Mesendoderm (in vitro differentiated cells): Measurements from ENCODE around the gene IFNLR1.

ENCODE experiments used
- DNase-seq: peaks from one replicate; pipeline ENCODE4 v3.0.0; 2013
- H2AK5ac ChIP-seq: 2 replicates; pipeline ENCODE4 v1.6.1; 2013; ENCODE audit warnings: low read length, inconsistent platforms
- H2BK120ac ChIP-seq: 2 replicates; pipeline ENCODE4 v1.6.1; 2013; ENCODE audit warnings: low read depth, mild to moderate bottlenecking, low read length, moderate library complexity, mixed read lengths
- H2BK15ac ChIP-seq: replicated peaks from 2 replicates; pipeline ENCODE4 v1.6.1; 2013; ENCODE audit warnings: low read depth, mild to moderate bottlenecking, moderate library complexity
- H2BK5ac ChIP-seq: 2 replicates; pipeline ENCODE4 v1.6.1; 2013; ENCODE audit warnings: low read length, inconsistent platforms
- H3K18ac ChIP-seq: 2 replicates; pipeline ENCODE4 v1.6.1; 2013; ENCODE audit warnings: mild to moderate bottlenecking, low read length, mixed read lengths
- H3K23ac ChIP-seq: one replicate; pipeline ENCODE4 v1.6.1; 2013; ENCODE audit warnings: low read length
- H3K27ac ChIP-seq: 2 replicates; pipeline ENCODE4 v1.5.1; 2013; ENCODE audit warnings: low read depth, mild to moderate bottlenecking, inconsistent platforms, low read length, moderate library complexity
- H3K27me3 ChIP-seq: 2 replicates; pipeline ENCODE4 v1.6.1; 2013; ENCODE audit warnings: low read length, control low read depth, mild to moderate bottlenecking, inconsistent platforms; ENCODE audit not compliant: insufficient read depth, poor library complexity
- H3K36me3 ChIP-seq: 2 replicates; pipeline ENCODE4 v1.6.1; 2013; ENCODE audit warnings: low read length, inconsistent platforms; ENCODE audit not compliant: control insufficient read depth, insufficient read depth
- H3K4ac ChIP-seq: one replicate; pipeline ENCODE4 v1.6.1; 2013; ENCODE audit warnings: low read depth, mild to moderate bottlenecking, low read length, moderate library complexity
- H3K4me1 ChIP-seq: 2 replicates; pipeline ENCODE4 v1.6.1; 2013; ENCODE audit warnings: low read depth, low read length, inconsistent platforms; ENCODE audit not compliant: control insufficient read depth
- H3K4me2 ChIP-seq: 2 replicates; pipeline ENCODE4 v1.6.1; 2013; ENCODE audit warnings: low read length
- H3K4me3 ChIP-seq: 2 replicates; pipeline ENCODE4 v1.5.1; 2013; ENCODE audit warnings: mild to moderate bottlenecking, low read length
- H3K56ac ChIP-seq: one replicate; pipeline ENCODE4 v1.6.1; 2013; ENCODE audit warnings: low read length
- H3K79me1 ChIP-seq: 2 replicates; pipeline ENCODE4 v1.6.1; 2013; ENCODE audit warnings: low read length, inconsistent platforms
- H3K79me2 ChIP-seq: 2 replicates; pipeline ENCODE4 v1.6.1; 2013; ENCODE audit warnings: mild to moderate bottlenecking, low read length; ENCODE audit not compliant: control insufficient read depth, insufficient read depth
- H3K9ac ChIP-seq: 2 replicates; pipeline ENCODE4 v1.6.1; 2013; ENCODE audit warnings: low read length, inconsistent platforms
- H4K5ac ChIP-seq: one replicate; pipeline ENCODE4 v1.6.1; 2013; ENCODE audit warnings: low read length
- H4K8ac ChIP-seq: one replicate; pipeline ENCODE4 v1.6.1; 2013; ENCODE audit warnings: low read depth, mild to moderate bottlenecking, control low read depth, low read length, moderate library complexity
- WGBS: extraction: QIAGEN DNeasy Blood & Tissue Kit; methylation state at CpG from one replicate; pipeline ENCODE4 v1.1.7; 2013; ENCODE audit warnings: low lambda C conversion rate, missing lambda C conversion rate; ENCODE audit not compliant: insufficient coverage; ENCODE audit errors: extremely low coverage; 5-methylcytosine and 5-hydroxymethylcytosine counted together

The IFNLR1 gene

DNA sequence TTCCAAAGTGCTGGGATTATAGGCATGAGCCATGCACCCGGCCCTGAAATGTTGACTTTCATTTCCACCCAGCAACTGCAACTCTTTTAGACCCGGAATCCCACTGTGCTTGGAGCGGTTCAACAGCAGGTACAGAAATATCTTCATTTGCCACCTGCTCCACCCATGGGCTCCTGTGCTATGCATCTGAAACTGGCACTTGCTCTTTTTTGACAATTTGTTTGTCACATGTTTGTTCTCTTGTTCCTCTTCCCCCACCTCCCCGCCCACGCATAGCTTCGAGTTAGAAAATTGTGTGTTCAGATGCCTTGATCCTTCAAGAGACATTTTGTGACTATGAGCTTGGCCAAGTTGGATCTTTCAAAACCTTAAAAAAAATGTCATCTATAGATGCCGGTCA is 2.4 kb upstream of the IFNLR1 start:
- H3K23ac ChIP-seq, result no peak overlapping the region
- no peak overlapping the region for H2BK5ac ChIP-seq
- H3K18ac ChIP-seq, result no peak overlapping the region
- no CpG with 5 or more reads among the region's 7 CpGs for WGBS
- H3K4me1 ChIP-seq, result no peaks in the 10 kb centered on the region
- no peak overlapping the region for H2BK120ac ChIP-seq
- H3K79me2 ChIP-seq, result no peaks in the 10 kb centered on the region
- no peak overlapping the region for H3K4me2 ChIP-seq
- H3K27ac ChIP-seq, result no peak overlapping the region
- no peak overlapping the region for H2AK5ac ChIP-seq
- H2BK15ac ChIP-seq, result no peak overlapping the region
- no peaks in the 10 kb centered on the region for H3K27me3 ChIP-seq
- H4K8ac ChIP-seq, result no peak overlapping the region
- H4K5ac ChIP-seq, result no peak overlapping the region
- no peak overlapping the region for H3K4ac ChIP-seq
- H3K4me3 ChIP-seq, result no peak overlapping the region
- DNase-seq, result no peak
- no peak overlapping the region for H3K9ac ChIP-seq
- H3K36me3 ChIP-seq, result no peaks in the 10 kb centered on the region
- no peaks in the 10 kb centered on the region for H3K79me1 ChIP-seq
- no peak overlapping the region for H3K56ac ChIP-seq

GRCh38 chr1:24186711-24186992 is 437 bp downstream of the IFNLR1 start:
- no peak overlapping the region for H2BK5ac ChIP-seq
- H3K79me1 ChIP-seq, result no peaks in the 10 kb centered on the region
- H3K36me3 ChIP-seq, result no peaks in the 10 kb centered on the region
- no peaks in the 10 kb centered on the region for H3K27me3 ChIP-seq
- H3K9ac ChIP-seq, result peak overlapping the region; percentile 84
- H3K79me2 ChIP-seq, result no peaks in the 10 kb centered on the region
- peak overlapping the region; percentile 43 for H3K4me3 ChIP-seq
- no peak overlapping the region for H2BK15ac ChIP-seq
- DNase-seq, result no peak
- no CpG with 5 or more reads among the region's 8 CpGs for WGBS
- H3K4ac ChIP-seq, result no peak overlapping the region
- no peak overlapping the region for H2BK120ac ChIP-seq
- H3K18ac ChIP-seq, result peak overlapping the region; percentile 95
- H4K8ac ChIP-seq, result no peak overlapping the region
- no peak overlapping the region for H3K23ac ChIP-seq
- peak overlapping the region; percentile 85 for H3K56ac ChIP-seq
- no peaks in the 10 kb centered on the region for H3K4me1 ChIP-seq
- no peak overlapping the region for H4K5ac ChIP-seq
- H2AK5ac ChIP-seq, result no peak overlapping the region
- peak overlapping the region; percentile 77 for H3K4me2 ChIP-seq
- no peak overlapping the region for H3K27ac ChIP-seq

DNA sequence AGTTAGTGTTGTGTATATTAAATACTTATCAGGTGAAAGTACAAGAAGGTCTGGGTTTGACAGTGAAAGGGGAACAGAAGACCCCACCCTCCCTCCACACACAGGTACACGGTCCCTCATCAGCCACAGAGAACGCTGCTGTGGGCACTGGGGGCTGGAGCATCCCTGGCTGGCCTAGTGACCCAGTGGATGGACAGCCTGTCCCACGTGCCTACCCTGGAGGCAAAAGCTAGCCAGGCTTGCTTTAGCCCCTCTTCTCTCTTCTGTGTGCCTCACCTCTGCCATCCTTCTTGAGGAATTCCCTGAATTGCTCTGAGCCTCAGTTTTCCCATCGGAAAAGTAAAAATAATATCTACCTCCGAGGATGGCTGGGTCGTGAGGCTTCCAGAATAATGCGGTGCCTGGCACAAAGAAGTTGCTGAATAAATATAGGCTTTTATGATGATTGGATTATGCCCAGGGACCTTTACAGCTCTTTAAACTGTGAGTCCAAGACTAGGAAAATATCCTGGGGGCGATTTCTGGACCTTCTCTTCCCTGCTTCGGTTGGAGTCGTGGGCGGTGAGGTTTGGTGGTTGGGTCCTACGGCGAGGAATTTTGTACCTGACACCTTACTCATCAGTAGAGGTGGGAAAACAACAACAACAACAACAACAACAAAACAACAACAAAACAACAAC is 918 bp downstream of the IFNLR1 start:
- no peak overlapping the region for H3K23ac ChIP-seq
- no peak overlapping the region for H4K8ac ChIP-seq
- no peak overlapping the region for H3K18ac ChIP-seq
- H3K79me1 ChIP-seq, result no peaks in the 10 kb centered on the region
- H3K4me2 ChIP-seq, result peak overlapping the region; percentile 77
- peak overlapping the region; percentile 84 for H3K9ac ChIP-seq
- H3K4me3 ChIP-seq, result peak overlapping the region; percentile 43
- WGBS, result no CpG with 5 or more reads among the region's 13 CpGs
- no peak overlapping the region for H2BK15ac ChIP-seq
- no peaks in the 10 kb centered on the region for H3K4me1 ChIP-seq
- no peak overlapping the region for H2BK120ac ChIP-seq
- H3K56ac ChIP-seq, result peak overlapping the region; percentile 85
- H3K27me3 ChIP-seq, result no peaks in the 10 kb centered on the region
- DNase-seq, result no peak
- no peaks in the 10 kb centered on the region for H3K36me3 ChIP-seq
- no peak overlapping the region for H2AK5ac ChIP-seq
- no peaks in the 10 kb centered on the region for H3K79me2 ChIP-seq
- no peak overlapping the region for H3K27ac ChIP-seq
- H4K5ac ChIP-seq, result no peak overlapping the region
- H3K4ac ChIP-seq, result no peak overlapping the region
- no peak overlapping the region for H2BK5ac ChIP-seq

GRCh38 chr1:24185076-24185475 is 2.0 kb downstream of the IFNLR1 start:
- H2AK5ac ChIP-seq, result no peak overlapping the region
- H2BK15ac ChIP-seq, result no peak overlapping the region
- no peak overlapping the region for H4K5ac ChIP-seq
- no peak for DNase-seq
- H2BK120ac ChIP-seq, result no peak overlapping the region
- no peaks in the 10 kb centered on the region for H3K79me2 ChIP-seq
- H3K4me1 ChIP-seq, result no peaks in the 10 kb centered on the region
- no peaks in the 10 kb centered on the region for H3K27me3 ChIP-seq
- no peak overlapping the region for H3K23ac ChIP-seq
- H3K27ac ChIP-seq, result no peak overlapping the region
- WGBS, result no CpG with 5 or more reads among the region's 4 CpGs
- no peak overlapping the region for H3K18ac ChIP-seq
- H3K4ac ChIP-seq, result no peak overlapping the region
- H3K36me3 ChIP-seq, result no peaks in the 10 kb centered on the region
- H3K9ac ChIP-seq, result no peak overlapping the region
- no peaks in the 10 kb centered on the region for H3K79me1 ChIP-seq
- no peak overlapping the region for H4K8ac ChIP-seq
- H3K4me2 ChIP-seq, result no peak overlapping the region
- H3K56ac ChIP-seq, result no peak overlapping the region
- H3K4me3 ChIP-seq, result no peak overlapping the region
- no peak overlapping the region for H2BK5ac ChIP-seq

DNA sequence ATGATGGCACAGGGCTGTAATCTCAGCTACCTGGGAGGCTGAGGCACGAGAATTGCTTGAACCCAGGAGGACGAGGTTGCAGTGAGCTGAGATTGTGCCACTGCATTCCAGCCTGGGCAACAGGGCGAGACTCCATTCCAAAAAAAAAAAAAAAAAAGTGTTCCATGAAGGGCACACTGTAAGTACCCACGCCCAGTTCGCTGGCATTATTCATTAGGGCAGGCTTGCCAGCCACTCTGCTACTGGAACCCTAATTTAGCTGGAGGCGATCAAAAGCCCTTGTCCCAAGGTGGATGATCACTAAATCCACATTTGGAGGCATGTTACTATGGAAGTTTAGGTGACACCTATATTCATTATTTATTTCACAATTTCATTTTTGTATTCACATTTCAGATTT is 5.0 kb downstream of the IFNLR1 start:
- H3K79me1 ChIP-seq, result no peaks in the 10 kb centered on the region
- no peak overlapping the region for H3K4ac ChIP-seq
- no peak overlapping the region for H3K27ac ChIP-seq
- H3K27me3 ChIP-seq, result no peaks in the 10 kb centered on the region
- no peak overlapping the region for H3K9ac ChIP-seq
- H2BK15ac ChIP-seq, result no peak overlapping the region
- no peak overlapping the region for H3K23ac ChIP-seq
- no peak overlapping the region for H2BK5ac ChIP-seq
- WGBS, result no CpG with 5 or more reads among the region's 6 CpGs
- H3K4me3 ChIP-seq, result no peak overlapping the region
- no peaks in the 10 kb centered on the region for H3K79me2 ChIP-seq
- no peak overlapping the region for H3K56ac ChIP-seq
- no peak overlapping the region for H3K18ac ChIP-seq
- H3K36me3 ChIP-seq, result no peaks in the 10 kb centered on the region
- no peak for DNase-seq
- no peak overlapping the region for H4K5ac ChIP-seq
- no peaks in the 10 kb centered on the region for H3K4me1 ChIP-seq
- no peak overlapping the region for H2BK120ac ChIP-seq
- no peak overlapping the region for H4K8ac ChIP-seq
- no peak overlapping the region for H2AK5ac ChIP-seq
- H3K4me2 ChIP-seq, result no peak overlapping the region

GRCh38 chr1:24181619-24182018 is 5.5 kb downstream of the IFNLR1 start:
- Histone ChIP-seq H3K27me3 (no peaks in the 10 kb centered on the region), H2BK5ac (no peak overlapping the region), H3K23ac (no peak overlapping the region), H3K9ac (no peak overlapping the region), H2AK5ac (no peak overlapping the region), H3K18ac (no peak overlapping the region), H3K27ac (no peak overlapping the region), H2BK120ac (no peak overlapping the region), H4K8ac (no peak overlapping the region), H4K5ac (no peak overlapping the region), H3K79me2 (no peaks in the 10 kb centered on the region), H3K36me3 (no peaks in the 10 kb centered on the region), H3K4me2 (no peak overlapping the region), H3K56ac (no peak overlapping the region), H2BK15ac (no peak overlapping the region), H3K79me1 (no peaks in the 10 kb centered on the region), H3K4me3 (no peak overlapping the region), H3K4ac (no peak overlapping the region), H3K4me1 (no peaks in the 10 kb centered on the region)
- no peak for DNase-seq
- WGBS, result no CpG with 5 or more reads among the region's 5 CpGs
